Measurements from ENCODE around the gene TP53RK. TPM values are rescaled to one million over a fixed set of nuclear protein-coding genes. Genes with fewer than 3 reads are reported as not detected.

The TP53RK gene
- total RNA-seq, 4 donors from 2014 or later = 7.4 to 12.1 (median 10.6) TPM

DNA sequence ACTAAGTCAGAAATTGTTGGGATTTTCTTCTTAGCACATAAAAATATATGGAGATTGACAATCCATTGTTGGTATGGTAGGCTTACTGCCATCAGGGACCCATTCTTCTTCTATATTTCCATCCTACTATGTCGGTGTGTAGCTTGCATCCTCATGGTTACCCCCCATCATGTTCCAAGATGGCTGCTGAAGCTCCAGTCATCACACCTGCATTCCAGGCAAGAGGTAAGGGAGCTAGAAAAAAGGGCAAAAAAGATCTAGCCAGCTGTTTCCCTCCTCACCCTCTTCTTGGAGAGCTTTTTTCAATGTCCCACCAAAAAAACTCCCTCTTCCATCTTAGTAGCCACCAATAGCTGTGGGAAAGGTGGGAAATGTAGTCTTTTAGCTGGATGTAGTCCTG lies 33.8 kb upstream of the TP53RK start:
- Histone ChIP-seq H3K9me3 (peaks cover 0 to 5% (median 0%) of the 10 kb centered on the region in 4 donors), H3K36me3 (no peaks in the 10 kb centered on the region), H3K27me3 (no peaks in the 10 kb centered on the region), H3K4me1 (no peaks in the 10 kb centered on the region), H3K4me3 (no peak overlapping the region), H3K27ac (no peak overlapping the region)
- DNase-seq = no peak
- TF ChIP-seq, protein P1, sequence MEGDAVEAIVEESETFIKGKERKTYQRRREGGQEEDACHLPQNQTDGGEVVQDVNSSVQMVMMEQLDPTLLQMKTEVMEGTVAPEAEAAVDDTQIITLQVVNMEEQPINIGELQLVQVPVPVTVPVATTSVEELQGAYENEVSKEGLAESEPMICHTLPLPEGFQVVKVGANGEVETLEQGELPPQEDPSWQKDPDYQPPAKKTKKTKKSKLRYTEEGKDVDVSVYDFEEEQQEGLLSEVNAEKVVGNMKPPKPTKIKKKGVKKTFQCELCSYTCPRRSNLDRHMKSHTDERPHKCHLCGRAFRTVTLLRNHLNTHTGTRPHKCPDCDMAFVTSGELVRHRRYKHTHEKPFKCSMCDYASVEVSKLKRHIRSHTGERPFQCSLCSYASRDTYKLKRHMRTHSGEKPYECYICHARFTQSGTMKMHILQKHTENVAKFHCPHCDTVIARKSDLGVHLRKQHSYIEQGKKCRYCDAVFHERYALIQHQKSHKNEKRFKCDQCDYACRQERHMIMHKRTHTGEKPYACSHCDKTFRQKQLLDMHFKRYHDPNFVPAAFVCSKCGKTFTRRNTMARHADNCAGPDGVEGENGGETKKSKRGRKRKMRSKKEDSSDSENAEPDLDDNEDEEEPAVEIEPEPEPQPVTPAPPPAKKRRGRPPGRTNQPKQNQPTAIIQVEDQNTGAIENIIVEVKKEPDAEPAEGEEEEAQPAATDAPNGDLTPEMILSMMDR (IDR thresholded peaks at IDR 0.05) = no peak
- no peak for TF ChIP-seq POLR2A (IDR thresholded peaks at IDR 0.05)

DNA sequence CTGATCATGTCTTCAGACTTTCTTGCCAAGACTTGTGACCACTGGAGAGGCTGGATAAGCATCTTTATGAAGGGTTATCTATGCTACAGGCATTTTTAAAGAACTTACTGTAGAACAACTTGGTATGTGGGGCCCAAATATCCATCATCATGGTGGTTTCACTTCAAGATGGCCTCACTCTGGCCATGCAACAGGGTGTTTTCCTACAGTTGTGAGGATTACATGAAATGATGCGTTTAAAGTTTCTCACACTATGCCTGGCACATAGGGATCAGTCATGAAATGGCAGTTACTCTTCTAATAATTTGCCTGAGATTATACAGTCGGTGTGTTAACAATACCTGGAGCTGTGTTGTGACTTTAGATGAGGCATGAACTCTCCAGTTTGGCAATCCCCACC lies 33.2 kb upstream of the TP53RK start:
- no peak for DNase-seq
- no peaks in the 10 kb centered on the region for H3K4me1 ChIP-seq
- no peaks in the 10 kb centered on the region for H3K27me3 ChIP-seq
- H3K27ac ChIP-seq = no peak overlapping the region
- H3K9me3 ChIP-seq = peaks cover 0 to 5% (median 0%) of the 10 kb centered on the region in 4 donors
- H3K4me3 ChIP-seq = no peak overlapping the region
- TF ChIP-seq, protein P1 (IDR thresholded peaks at IDR 0.05) = no peak
- TF ChIP-seq POLR2A (IDR thresholded peaks at IDR 0.05) = no peak
- H3K36me3 ChIP-seq = no peaks in the 10 kb centered on the region

DNA sequence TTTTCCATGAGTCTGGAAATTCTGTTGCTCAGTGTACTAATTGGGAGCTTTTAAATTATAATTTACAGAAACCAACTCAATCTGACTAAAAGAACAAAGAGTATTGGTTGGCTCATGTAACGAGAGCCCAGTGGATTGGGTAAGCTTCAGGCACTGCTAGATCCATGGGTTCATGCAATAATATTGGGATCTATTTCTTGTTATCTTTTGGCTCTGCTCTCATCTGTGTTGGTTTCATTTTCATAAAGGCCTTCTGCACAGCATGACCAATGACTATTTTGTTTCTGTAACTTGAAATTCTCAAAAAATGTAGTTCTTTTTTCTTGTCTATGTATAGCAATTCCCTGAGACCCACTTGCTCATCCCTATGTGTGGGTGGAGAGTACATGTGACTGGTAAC lies 32.2 kb upstream of the TP53RK start:
- TF ChIP-seq, protein P1 (IDR thresholded peaks at IDR 0.05) = no peak
- TF ChIP-seq POLR2A (IDR thresholded peaks at IDR 0.05) = no peak
- Histone ChIP-seq H3K27ac (no peak overlapping the region), H3K4me3 (no peak overlapping the region), H3K9me3 (peaks cover 0 to 5% (median 0%) of the 10 kb centered on the region in 4 donors), H3K27me3 (no peaks in the 10 kb centered on the region), H3K36me3 (no peaks in the 10 kb centered on the region), H3K4me1 (no peaks in the 10 kb centered on the region)
- no peak for DNase-seq

DNA sequence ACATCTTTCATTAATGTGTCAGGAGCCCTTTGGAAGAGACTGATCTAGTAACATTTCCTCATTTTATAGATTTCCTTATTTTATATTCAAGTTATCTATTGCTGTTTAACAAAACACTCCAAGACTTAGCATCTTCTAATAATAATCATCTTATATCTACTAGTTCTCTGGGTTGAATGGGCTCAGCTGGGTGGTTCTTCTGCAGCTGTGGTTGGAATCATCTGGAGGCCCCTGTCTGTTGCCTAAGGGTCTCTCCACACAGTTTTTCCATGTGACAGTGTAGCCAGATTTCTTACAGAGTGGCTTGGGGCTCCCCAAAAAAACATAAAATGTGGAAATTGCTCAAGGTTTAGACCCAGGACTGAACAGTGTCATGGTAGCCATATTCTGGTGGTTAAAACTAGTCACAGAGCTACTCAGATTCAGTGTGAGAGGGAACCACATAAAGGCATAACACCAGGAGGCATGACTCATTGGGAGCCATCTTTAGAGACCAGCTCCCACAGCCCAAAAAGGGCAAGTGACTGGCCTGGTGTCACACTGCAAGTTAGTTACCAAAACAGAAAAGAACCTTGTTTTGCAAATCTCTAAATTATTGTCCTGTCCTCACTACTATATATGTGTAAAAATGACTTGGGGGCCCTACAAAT lies 31.7 kb upstream of the TP53RK start:
- DNase-seq = no peak
- Histone ChIP-seq H3K9me3 (peaks cover 0 to 5% (median 0%) of the 10 kb centered on the region in 4 donors), H3K27me3 (no peaks in the 10 kb centered on the region), H3K27ac (no peak overlapping the region), H3K36me3 (no peaks in the 10 kb centered on the region), H3K4me3 (no peak overlapping the region), H3K4me1 (no peaks in the 10 kb centered on the region)
- TF ChIP-seq, protein P1 (IDR thresholded peaks at IDR 0.05) = no peak
- no peak for TF ChIP-seq POLR2A (IDR thresholded peaks at IDR 0.05)

DNA sequence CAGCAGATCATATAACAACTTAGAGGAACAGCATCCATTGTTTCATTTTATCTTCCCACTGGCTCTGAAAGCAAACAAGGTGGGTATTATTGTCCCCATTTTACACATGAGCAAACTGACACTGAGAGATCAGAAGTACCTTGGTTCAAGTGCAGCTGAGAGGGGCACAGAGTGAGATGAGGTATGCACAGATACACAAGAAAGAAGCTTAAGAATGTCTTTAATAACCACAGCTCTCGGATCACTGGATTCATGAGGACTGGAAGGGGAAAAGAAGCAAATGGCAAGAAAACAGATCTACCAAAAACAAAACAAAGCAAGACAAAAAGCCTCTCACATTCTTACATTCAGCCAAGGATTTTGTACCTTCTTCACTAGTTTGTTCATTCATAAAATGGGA lies 30.8 kb upstream of the TP53RK start:
- TF ChIP-seq, protein P1 (IDR thresholded peaks at IDR 0.05) = no peak
- no peak for TF ChIP-seq POLR2A (IDR thresholded peaks at IDR 0.05)
- Histone ChIP-seq H3K4me3 (no peak overlapping the region), H3K36me3 (no peaks in the 10 kb centered on the region), H3K4me1 (no peaks in the 10 kb centered on the region), H3K27me3 (no peaks in the 10 kb centered on the region), H3K27ac (no peak overlapping the region), H3K9me3 (peaks cover 0 to 5% (median 0%) of the 10 kb centered on the region in 4 donors)
- DNase-seq = no peak

All from Peyer's patch (tissue), 4 donors.